ENCODE measurements around the gene HNMT.
"Not testable (repeated sequence)": the region's sequence is repeated elsewhere in the genome, so short reads cannot be mapped to it uniquely, and the experiment has no call there.

HNMT gene

GRCh38 chr2:137971259-137971658 is 7.0 kb downstream of the HNMT start:
- not testable (repeated sequence) for DNase-seq

- DNase-seq = no peak
Measured at GRCh38 chr2:137973280-137973679, 9.0 kb downstream of the HNMT start.

GRCh38 chr2:137975280-137976271 is 11.3 kb downstream of the HNMT start:
- peak; percentile 11 for DNase-seq

- DNase-seq = no peak
Measured at GRCh38 chr2:137976274-137976673, 12.0 kb downstream of the HNMT start.

GRCh38 chr2:137977790-137978189 is 13.5 kb downstream of the HNMT start:
- DNase-seq = no peak

GRCh38 chr2:137980459-137980858 is 16.2 kb downstream of the HNMT start:
- DNase-seq = no peak

GRCh38 chr2:137981112-137981656 is 16.9 kb downstream of the HNMT start:
- DNase-seq = no peak

- DNase-seq = no peak
Measured at GRCh38 chr2:137983581-137983980, 19.3 kb downstream of the HNMT start.

- DNase-seq = no peak
Measured at GRCh38 chr2:137986268-137986667, 22.0 kb downstream of the HNMT start.

- no peak for DNase-seq
Measured at GRCh38 chr2:137987011-137987410, 22.7 kb downstream of the HNMT start.

- DNase-seq = no peak
Measured at GRCh38 chr2:137991078-137991477, 26.8 kb downstream of the HNMT start.

- DNase-seq = no peak
Measured at GRCh38 chr2:137992039-137992646, 27.9 kb downstream of the HNMT start.

GRCh38 chr2:137993715-137994476 is 29.6 kb downstream of the HNMT start:
- DNase-seq = not testable (repeated sequence)

GRCh38 chr2:137995368-137995767 is 31.1 kb downstream of the HNMT start:
- not testable (repeated sequence) for DNase-seq

GRCh38 chr2:137996158-137996557 is 31.9 kb downstream of the HNMT start:
- DNase-seq = not testable (repeated sequence)

- no peak for DNase-seq
Measured at GRCh38 chr2:137997733-137998132, 33.5 kb downstream of the HNMT start.

- DNase-seq = no peak
Measured at GRCh38 chr2:137998503-137998902, 34.2 kb downstream of the HNMT start.

GRCh38 chr2:137999273-137999672 is 35.0 kb downstream of the HNMT start:
- no peak for DNase-seq

- no peak for DNase-seq
Measured at GRCh38 chr2:138000009-138000408, 35.7 kb downstream of the HNMT start.

GRCh38 chr2:138000796-138001195 is 36.5 kb downstream of the HNMT start:
- DNase-seq = no peak

- DNase-seq = no peak
Measured at GRCh38 chr2:138003411-138003810, 39.1 kb downstream of the HNMT start.

GRCh38 chr2:138007431-138007830 is 43.2 kb downstream of the HNMT start:
- DNase-seq = no peak

- DNase-seq = no peak
Measured at GRCh38 chr2:138009622-138010021, 45.3 kb downstream of the HNMT start.

Data from right kidney (tissue), 1 donor.